H9 (cell line): ENCODE data around the gene LINS1. TPM values are rescaled to one million over a fixed set of nuclear protein-coding genes. Genes with fewer than 3 reads are reported as not detected.

ENCODE experiments used
- DNase-seq: peaks from one replicate; pipeline ENCODE4 v3.0.0-alpha.2; 2017
- H2AFZ ChIP-seq: one replicate; pipeline ENCODE4 v1.6.1; 2013; ENCODE audit warnings: mild to moderate bottlenecking, low read length, control low read depth, moderate library complexity
- H2AK5ac ChIP-seq: 2 replicates; pipeline ENCODE4 v1.6.1; 2013; ENCODE audit warnings: low read length, control low read depth, mixed read lengths; ENCODE audit not compliant: insufficient read length
- H2BK120ac ChIP-seq: one replicate; pipeline ENCODE4 v1.6.1; 2013; ENCODE audit warnings: low read depth, mild to moderate bottlenecking, low read length, control low read depth, inconsistent platforms; ENCODE audit not compliant: poor library complexity, severe bottlenecking
- H2BK12ac ChIP-seq: 2 replicates; pipeline ENCODE4 v1.6.1; 2013; ENCODE audit warnings: low read length, control low read depth, mixed read lengths, low read depth; ENCODE audit not compliant: insufficient read length
- H2BK15ac ChIP-seq: 2 replicates; pipeline ENCODE4 v1.6.1; 2013; ENCODE audit warnings: low read depth, low read length, control low read depth
- H2BK20ac ChIP-seq: one replicate; pipeline ENCODE4 v1.6.1; 2013; ENCODE audit warnings: low read depth, mild to moderate bottlenecking, low read length, control low read depth, inconsistent platforms; ENCODE audit not compliant: poor library complexity, severe bottlenecking
- H2BK5ac ChIP-seq: 2 replicates; pipeline ENCODE4 v1.6.1; 2013; ENCODE audit warnings: low read length, control low read depth, mixed read lengths; ENCODE audit not compliant: insufficient read length
- H3K14ac ChIP-seq: 2 replicates; pipeline ENCODE4 v1.6.1; 2013; ENCODE audit warnings: low read length, control low read depth; ENCODE audit not compliant: insufficient read depth
- H3K18ac ChIP-seq: 2 replicates; pipeline ENCODE4 v1.6.1; 2013; ENCODE audit warnings: low read depth, mild to moderate bottlenecking, mixed read lengths, low read length, control low read depth; ENCODE audit not compliant: insufficient read length
- H3K23ac ChIP-seq: 2 replicates; pipeline ENCODE4 v1.6.1; 2013; ENCODE audit warnings: low read length, control low read depth, mixed read lengths, low read depth; ENCODE audit not compliant: insufficient read length
- H3K23me2 ChIP-seq: 2 replicates; pipeline ENCODE4 v1.6.1; 2013; ENCODE audit warnings: low read depth, mild to moderate bottlenecking, mixed read lengths, low read length, control low read depth; ENCODE audit not compliant: insufficient read length, poor library complexity, severe bottlenecking
- H3K27ac ChIP-seq: 2 replicates; pipeline ENCODE4 v1.5.1; 2013; ENCODE audit warnings: low read length, control low read depth, mixed read lengths, low read depth; ENCODE audit not compliant: insufficient read length
- H3K27me3 ChIP-seq: 2 replicates; pipeline ENCODE4 v1.6.1; 2013; ENCODE audit warnings: low read length, control low read depth, inconsistent platforms; ENCODE audit not compliant: insufficient read depth
- H3K4ac ChIP-seq: 2 replicates; pipeline ENCODE4 v1.6.1; 2013; ENCODE audit warnings: low read depth, mild to moderate bottlenecking, control low read depth, inconsistent platforms, low read length, moderate library complexity
- H3K4me1 ChIP-seq: 2 replicates; pipeline ENCODE4 v1.6.1; 2013; ENCODE audit warnings: low read length, control low read depth, inconsistent platforms; ENCODE audit not compliant: insufficient read depth
- H3K4me2 ChIP-seq: 2 replicates; pipeline ENCODE4 v1.6.1; 2013; ENCODE audit warnings: low read length, control low read depth, mixed read lengths; ENCODE audit not compliant: insufficient read length, insufficient read depth
- H3K56ac ChIP-seq: 2 replicates; pipeline ENCODE4 v1.6.1; 2013; ENCODE audit warnings: low read depth, mild to moderate bottlenecking, mixed read lengths, low read length, control low read depth; ENCODE audit not compliant: insufficient read length
- H3K79me1 ChIP-seq: 2 replicates; pipeline ENCODE4 v1.6.1; 2013; ENCODE audit warnings: low read depth, mild to moderate bottlenecking, moderate library complexity, low read length, control low read depth, inconsistent platforms; ENCODE audit not compliant: insufficient read depth, poor library complexity, severe bottlenecking
- H3K79me2 ChIP-seq: 2 replicates; pipeline ENCODE4 v1.6.1; 2013; ENCODE audit warnings: low read length, control low read depth, inconsistent platforms; ENCODE audit not compliant: insufficient read depth
- H3K9ac ChIP-seq: 2 replicates; pipeline ENCODE4 v1.6.1; 2013; ENCODE audit warnings: low read length, control low read depth, mixed read lengths; ENCODE audit not compliant: insufficient read length; ENCODE audit errors: extremely low read depth
- H3K9me3 ChIP-seq: one replicate; pipeline ENCODE4 v1.6.1; 2013; ENCODE audit warnings: low read depth, low read length, inconsistent platforms; ENCODE audit not compliant: control insufficient read depth
- H3T11ph ChIP-seq: one replicate; pipeline ENCODE4 v1.6.1; 2013; ENCODE audit warnings: mild to moderate bottlenecking, low read length, control low read depth, inconsistent platforms
- H4K20me1 ChIP-seq: one replicate; pipeline ENCODE4 v1.6.1; 2013; ENCODE audit not compliant: control insufficient read depth, insufficient read length, insufficient read depth
- H4K5ac ChIP-seq: 2 replicates; pipeline ENCODE4 v1.6.1; 2013; ENCODE audit warnings: low read depth, mild to moderate bottlenecking, mixed read lengths, low read length, control low read depth; ENCODE audit not compliant: insufficient read length
- H4K8ac ChIP-seq: replicated peaks from 2 replicates; pipeline ENCODE4 v1.6.1; 2013; ENCODE audit warnings: low read length, control low read depth, mixed read lengths, low read depth; ENCODE audit not compliant: insufficient read length
- H4K91ac ChIP-seq: 2 replicates; pipeline ENCODE4 v1.6.1; 2013; ENCODE audit warnings: low read depth, mild to moderate bottlenecking, moderate library complexity, mixed read lengths, low read length, control low read depth; ENCODE audit not compliant: insufficient read length
- H3K27ac Mint-ChIP-seq, 3 experiments: 2 replicates in 2 of 3; 3 replicates in 1 of 3; pipeline ENCODE4 v1.8.0; 2020 to 2021; ENCODE audit warnings: mixed read lengths in 3 of 3, mild to moderate bottlenecking in 1 of 3, moderate library complexity in 1 of 3
- H3K27me3 Mint-ChIP-seq: 2 replicates; pipeline ENCODE4 v1.8.0; 2021; ENCODE audit warnings: low read depth, mild to moderate bottlenecking, moderate library complexity, mixed read lengths
- H3K36me3 Mint-ChIP-seq, 3 experiments: 2 replicates in 2 of 3; 3 replicates in 1 of 3; pipeline ENCODE4 v1.8.0; 2020 to 2021; ENCODE audit warnings: low read depth in 3 of 3, mixed read lengths in 3 of 3; ENCODE audit not compliant: insufficient read depth in 1 of 3
- H3K4me1 Mint-ChIP-seq, 2 experiments: 2 replicates each; pipeline ENCODE4 v1.8.0; 2020; ENCODE audit warnings: mixed read lengths in 2 of 2
- H3K4me3 Mint-ChIP-seq, 2 experiments: 2 replicates in 1 of 2; 3 replicates in 1 of 2; pipeline ENCODE4 v1.8.0; 2020 to 2021; ENCODE audit warnings: mild to moderate bottlenecking in 2 of 2, mixed read lengths in 2 of 2, moderate library complexity in 1 of 2
- H3K9me3 Mint-ChIP-seq, 2 experiments: 2 replicates in 1 of 2; 3 replicates in 1 of 2; pipeline ENCODE4 v1.8.0; 2020; ENCODE audit warnings: mild to moderate bottlenecking in 2 of 2, mixed read lengths in 2 of 2, moderate library complexity in 1 of 2
- CTCF ChIP-seq: fragments of 200-600 bp; sonication (generic); conservative IDR thresholded peaks from 3 replicates; pipeline ENCODE4 v1.8.0; 2021; ENCODE audit warnings: antibody characterized with exemption, mild to moderate bottlenecking
- WGBS: extraction: QIAGEN DNeasy Blood & Tissue Kit; methylation state at CpG from one replicate; pipeline ENCODE4 v1.1.7; 2013; ENCODE audit warnings: missing lambda C conversion rate, low lambda C conversion rate, mixed read lengths; ENCODE audit not compliant: insufficient read length; ENCODE audit errors: extremely low coverage; 5-methylcytosine and 5-hydroxymethylcytosine counted together
- total RNA-seq: library from RNA; stranded (reverse); gene quantifications from 2 replicates; pipeline ENCODE4 v1.2.1, GENCODE V29; 2021

LINS1 gene
- total RNA-seq, 1 experiment from 2014 or later: 8.8 TPM

DNA sequence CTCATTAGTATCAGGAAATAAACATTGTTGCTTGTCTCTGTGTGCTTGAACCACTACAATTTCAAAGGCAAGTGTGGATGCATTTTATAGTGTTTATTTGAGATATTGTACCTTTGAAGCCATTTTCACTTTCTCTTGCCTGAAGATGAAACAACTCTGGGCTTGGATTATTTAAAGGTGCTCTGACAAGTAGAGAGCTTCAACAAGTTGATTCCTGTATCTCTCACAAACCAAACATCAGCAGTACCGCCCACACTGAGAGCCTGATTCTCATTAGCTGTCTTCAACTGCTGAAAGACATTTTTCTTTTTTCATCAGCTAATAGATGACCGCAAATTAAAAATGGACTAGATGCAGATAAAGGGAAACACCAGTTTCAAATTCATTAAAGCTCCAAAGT, 72.4 kb downstream of the LINS1 start:
- Mint-ChIP-seq H3K27ac (no peak overlapping the region), H3K4me3 (no peak overlapping the region), H3K36me3 (no peaks in the 10 kb centered on the region), H3K4me1 (no peaks in the 10 kb centered on the region), H3K9me3 (no peaks in the 10 kb centered on the region), H3K27me3 (peaks cover 2% of the 10 kb centered on the region)
- H2BK20ac ChIP-seq: no peak overlapping the region
- H3K9me3 ChIP-seq: no peaks in the 10 kb centered on the region
- H3K4ac ChIP-seq: no peak overlapping the region
- no peak overlapping the region for H4K8ac ChIP-seq
- H2BK12ac ChIP-seq: no peak overlapping the region
- no peak for DNase-seq
- no peaks in the 10 kb centered on the region for H4K20me1 ChIP-seq
- no peaks in the 10 kb centered on the region for H3K79me2 ChIP-seq
- no peak overlapping the region for H3K27ac ChIP-seq
- H2AFZ ChIP-seq: no peak overlapping the region
- no peak overlapping the region for H3K56ac ChIP-seq
- no peak for TF ChIP-seq CTCF
- no peak overlapping the region for H2AK5ac ChIP-seq
- H3K27me3 ChIP-seq: no peaks in the 10 kb centered on the region
- no peak overlapping the region for H3K4me2 ChIP-seq
- no peak overlapping the region for H3K23ac ChIP-seq
- H2BK15ac ChIP-seq: no peak overlapping the region
- H3K4me1 ChIP-seq: no peaks in the 10 kb centered on the region
- H3K18ac ChIP-seq: no peak overlapping the region
- no peaks in the 10 kb centered on the region for H3K79me1 ChIP-seq
- no peak overlapping the region for H3T11ph ChIP-seq
- H3K23me2 ChIP-seq: no peaks in the 10 kb centered on the region
- no peak overlapping the region for H2BK5ac ChIP-seq
- H2BK120ac ChIP-seq: no peak overlapping the region
- no peak overlapping the region for H4K91ac ChIP-seq
- no peak overlapping the region for H4K5ac ChIP-seq
- WGBS: no CpG with 5 or more reads among the region's 2 CpGs
- H3K14ac ChIP-seq: no peak overlapping the region
- no peak overlapping the region for H3K9ac ChIP-seq
